GM19395 (cell line): ENCODE results near the gene ATP8B4.

ENCODE experiments used
- ATAC-seq: cut with Tn5 transposase; IDR thresholded peaks from one replicate; pipeline ENCODE4 v1.9.1; 2021; ENCODE audit warnings: mild to moderate bottlenecking, moderate library complexity; ENCODE audit not compliant: unreplicated experiment

Gene ATP8B4

DNA sequence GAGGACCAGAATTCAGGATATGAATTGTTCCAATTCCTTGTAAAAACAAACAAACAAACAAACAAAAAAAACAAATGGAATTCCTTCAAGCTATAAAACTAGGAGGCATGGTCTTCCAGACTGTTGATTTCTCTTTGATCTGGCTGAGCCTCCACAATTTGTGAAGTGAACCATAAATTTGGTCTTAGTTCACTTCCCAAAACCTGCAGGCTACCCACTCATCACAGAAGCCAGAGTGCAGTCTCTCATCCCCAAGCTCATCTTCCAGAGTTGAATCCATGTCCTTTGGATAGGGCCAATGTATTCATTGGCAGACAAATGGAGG lies 294.3 kb downstream of the ATP8B4 start:
- no peak for ATAC-seq

DNA sequence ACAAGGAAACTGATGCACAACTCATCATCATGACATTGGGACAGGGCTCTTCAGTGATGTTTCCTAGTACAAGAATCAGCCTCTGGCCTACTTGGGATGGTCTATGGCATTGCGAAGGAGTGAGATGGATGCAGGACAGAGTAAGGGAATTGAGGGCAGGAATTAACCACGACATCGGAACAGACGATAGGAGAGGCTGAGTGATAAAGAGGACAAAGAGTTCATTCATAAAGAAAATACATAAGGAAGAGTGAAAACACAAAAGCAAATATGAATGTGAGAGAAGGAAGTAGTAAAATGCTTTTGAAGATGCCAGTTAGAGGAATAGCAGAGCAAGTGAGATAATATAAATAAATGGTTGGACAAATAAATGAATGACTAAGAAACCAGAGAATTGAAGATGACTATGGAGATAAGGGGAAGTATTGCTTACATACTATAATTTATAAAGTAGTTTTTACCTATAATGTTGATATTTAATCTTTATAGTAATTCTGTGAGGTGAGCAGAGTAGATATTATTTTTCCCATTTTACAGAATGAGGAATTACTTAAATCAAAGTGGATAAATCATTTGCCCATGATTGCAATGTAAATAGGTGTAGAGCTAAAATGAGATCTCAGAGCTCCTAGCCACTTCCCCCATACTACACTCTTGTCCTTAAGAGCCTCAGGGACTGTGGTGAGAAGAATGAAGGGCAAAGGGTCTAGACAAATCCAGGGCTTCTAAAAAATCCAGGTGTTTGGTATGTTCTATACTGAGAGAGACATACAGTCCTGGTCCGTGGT lies 294.9 kb downstream of the ATP8B4 start:
- no peak for ATAC-seq

DNA sequence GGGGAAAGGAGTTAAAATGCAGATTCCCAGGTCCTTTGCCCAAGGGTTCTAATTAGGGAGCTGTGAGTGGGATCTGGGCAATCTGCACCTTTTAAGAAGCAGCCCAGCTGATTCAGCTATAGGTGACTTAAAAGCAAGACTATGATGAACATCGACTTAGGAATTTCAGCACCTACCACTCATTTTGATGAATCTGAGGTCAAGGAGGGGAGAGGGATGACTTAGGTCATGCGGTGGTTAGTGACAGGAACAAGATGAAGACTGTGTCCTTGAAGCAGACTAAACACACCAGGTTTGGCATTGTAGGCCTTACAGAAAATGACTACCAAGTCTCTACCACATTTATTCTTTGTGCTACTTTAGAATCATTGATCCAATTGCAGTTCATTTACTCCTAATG lies 301.9 kb downstream of the ATP8B4 start:
- ATAC-seq = no peak

DNA sequence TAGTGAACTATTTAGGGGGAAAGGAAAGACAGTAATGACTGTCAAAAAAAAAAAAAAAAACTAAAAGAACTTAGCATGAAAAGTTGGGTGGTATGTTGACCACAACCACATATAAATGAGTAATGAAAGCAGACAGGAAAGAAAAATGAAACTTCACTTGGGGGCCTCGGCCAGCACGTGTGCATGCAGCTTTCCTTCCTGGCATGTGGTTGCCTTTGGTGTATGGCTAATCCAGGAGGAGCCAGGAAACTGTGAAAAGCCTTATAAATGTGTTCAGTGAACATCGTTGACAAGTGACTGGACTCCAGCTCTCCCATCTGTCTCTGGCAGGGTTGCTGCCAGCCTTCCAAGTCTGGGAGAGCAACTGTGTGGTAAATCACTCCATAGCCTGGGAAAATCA lies 303.1 kb downstream of the ATP8B4 start:
- ATAC-seq = peak; percentile 86

GRCh38 chr15:49815526-49815925 lies 303.5 kb downstream of the ATP8B4 start:
- peak; percentile 33 for ATAC-seq

DNA sequence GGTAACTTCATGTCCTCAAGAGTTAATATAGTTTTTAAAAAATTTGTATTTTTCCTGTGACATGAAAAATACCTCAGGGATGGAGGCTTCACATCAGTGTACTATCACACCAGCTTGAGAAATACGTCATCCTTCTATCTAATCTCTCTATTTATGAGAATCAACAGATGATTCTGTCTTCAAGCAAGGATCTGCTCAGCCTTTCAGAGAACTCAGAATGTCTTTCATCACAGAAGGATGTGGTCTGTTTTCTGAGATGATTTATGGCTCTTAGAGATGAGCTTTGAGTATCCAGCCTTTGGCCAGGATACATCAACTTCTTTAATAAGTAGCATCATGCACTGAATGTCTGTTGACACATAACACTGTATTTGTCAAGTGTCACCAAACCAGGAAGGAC lies 304.3 kb downstream of the ATP8B4 start:
- no peak for ATAC-seq

DNA sequence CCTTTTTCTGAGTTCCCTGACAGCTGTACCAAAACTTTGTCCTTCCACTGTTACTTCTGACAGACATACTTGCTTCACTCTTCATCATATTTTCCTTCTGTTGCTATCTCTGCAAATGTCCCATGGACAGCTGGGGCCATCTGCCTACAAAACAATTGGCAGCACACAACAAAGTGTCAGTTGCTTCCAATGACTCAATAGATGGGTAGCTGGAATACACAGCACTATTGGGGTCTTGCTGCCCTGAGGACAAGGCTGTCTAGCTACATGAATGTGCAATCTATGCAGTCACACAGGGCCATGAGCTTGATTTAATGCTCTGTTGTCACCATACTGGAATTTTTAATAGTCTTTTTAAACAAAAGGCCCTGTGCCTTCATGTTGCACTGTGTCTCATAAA lies 305.4 kb downstream of the ATP8B4 start:
- no peak for ATAC-seq

DNA sequence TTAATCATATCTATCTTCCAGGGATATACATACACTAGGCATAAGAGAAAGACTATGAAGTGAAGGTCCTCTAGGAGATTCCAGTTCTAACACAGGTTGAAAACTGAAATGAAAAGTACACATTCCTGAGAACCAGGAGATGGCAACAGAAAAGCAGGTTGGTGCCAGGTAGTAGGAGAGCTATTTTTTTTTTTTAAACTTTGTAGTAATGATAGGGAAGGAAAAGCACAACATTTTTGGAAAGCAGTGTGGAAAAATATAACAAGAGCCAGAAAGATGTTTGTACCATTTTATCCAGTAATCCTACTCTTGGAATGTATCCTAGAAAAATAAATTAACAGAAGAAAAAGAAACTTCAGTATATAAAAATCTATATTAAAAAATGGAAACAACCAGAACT lies 308.3 kb downstream of the ATP8B4 start:
- ATAC-seq = no peak

DNA sequence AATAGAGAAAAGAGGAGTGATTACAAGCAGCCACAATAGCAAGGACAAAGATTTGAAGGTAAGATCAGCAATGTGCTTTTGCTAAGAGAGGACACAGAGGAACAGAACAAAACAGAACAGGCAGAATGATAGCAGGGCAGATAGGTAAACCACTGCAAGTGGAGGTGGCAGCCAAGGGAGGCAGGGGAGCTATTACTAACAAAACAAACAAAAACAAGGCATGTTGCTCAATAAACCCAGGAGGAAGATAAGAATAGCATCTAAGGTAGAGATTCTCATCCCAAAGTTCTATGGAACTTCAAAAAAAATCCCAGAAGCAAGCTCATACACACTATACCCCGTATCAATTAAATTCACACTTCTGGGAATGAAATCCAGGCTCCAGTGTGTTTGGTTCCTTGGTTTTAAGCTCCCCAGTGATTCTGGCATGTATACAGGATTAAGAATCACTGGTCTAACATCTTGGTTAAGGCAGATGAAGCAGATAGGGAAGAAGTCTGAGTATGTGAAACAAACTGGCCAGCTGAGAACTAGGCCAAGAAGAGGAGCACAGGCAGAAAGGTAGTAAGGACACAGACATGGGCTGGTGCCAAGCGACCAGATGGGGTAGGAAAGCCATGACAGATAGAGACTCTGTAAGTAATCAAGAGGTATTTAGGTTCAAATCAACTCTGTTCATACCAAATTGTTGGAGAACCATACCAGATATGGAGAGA lies 309.0 kb downstream of the ATP8B4 start:
- ATAC-seq = no peak

DNA sequence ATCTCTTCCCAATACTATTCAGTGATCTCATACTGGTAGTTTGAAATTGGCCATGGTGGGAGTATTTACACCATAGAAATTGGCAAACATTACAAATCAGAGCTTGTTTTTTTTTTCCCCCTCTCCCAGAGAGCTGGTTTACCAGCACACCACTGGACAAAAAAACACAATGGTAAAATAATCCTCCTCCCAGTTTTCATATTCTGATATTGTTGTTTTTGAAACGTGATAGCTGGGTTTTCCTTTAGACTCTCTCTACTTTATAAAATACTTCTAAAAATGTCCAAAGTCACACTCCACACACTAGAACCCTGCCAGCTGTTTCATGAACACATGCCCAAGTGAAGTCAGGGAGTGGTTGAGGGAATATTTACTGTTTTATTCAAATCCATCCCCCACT lies 310.7 kb downstream of the ATP8B4 start:
- no peak for ATAC-seq
